Activated CD8-positive, alpha-beta memory T cell treated with anti-CD3 and anti-CD28 coated beads, Interleukin-2, amount 10 ng/mL, durations not matched to agents 7 days and 5 days (primary cell): Measurements from ENCODE around the gene NEDD4. TPM values are rescaled to one million over a fixed set of nuclear protein-coding genes. Genes with fewer than 3 reads are reported as not detected.
A peak's percentile ranks its signal among the peaks of the same experiment; 100 is the strongest.
"Not testable (repeated sequence)": the region's sequence is repeated elsewhere in the genome, so short reads cannot be mapped to it uniquely, and the experiment has no call there.

Experiments
- ATAC-seq: fragments of 150-1000 bp; cut with Tn5 transposase; one replicate; pipeline ENCODE4 v1.10.0; 2021; ENCODE audit warnings: moderate library complexity
- CTCF ChIA-PET: fragments of 350-600 bp; sonication (Branson Sonifier 250); formaldehyde crosslinking; loops from one replicate; lab custom pipeline; 2021; ENCODE audit warnings: antibody characterized with exemption; lab: Charles Lee
- DNase-seq: peaks from one replicate; pipeline ENCODE4 v3.0.0-alpha.2; 2020
- H3K27ac Mint-ChIP-seq: one replicate; pipeline ENCODE4 v1.8.0; 2021; ENCODE audit warnings: mild to moderate bottlenecking, mixed read lengths
- H3K27me3 Mint-ChIP-seq: one replicate; pipeline ENCODE4 v1.8.0; 2021; ENCODE audit warnings: mixed read lengths
- H3K36me3 Mint-ChIP-seq: one replicate; pipeline ENCODE4 v1.8.0; 2021; ENCODE audit warnings: mild to moderate bottlenecking, mixed read lengths
- H3K4me1 Mint-ChIP-seq: one replicate; pipeline ENCODE4 v1.8.0; 2021; ENCODE audit warnings: mixed read lengths
- H3K4me3 Mint-ChIP-seq: one replicate; pipeline ENCODE4 v1.8.0; 2021; ENCODE audit warnings: mild to moderate bottlenecking, moderate library complexity, mixed read lengths
- H3K9me3 Mint-ChIP-seq: one replicate; pipeline ENCODE4 v1.8.0; 2022; ENCODE audit warnings: low read depth, mixed read lengths
- total RNA-seq, 2 experiments: library from RNA; stranded (reverse); gene quantifications; one replicate each; pipeline ENCODE4 v1.2.3, GENCODE V29; 2021

NEDD4 gene
- total RNA-seq, 2 experiments from 2014 or later, result 9.9 to 14.9 TPM

- Mint-ChIP-seq H3K36me3 (no peaks in the 10 kb centered on the region), H3K9me3 (no peaks in the 10 kb centered on the region)
- no peak for ATAC-seq
Measured at GRCh38 chr15:55820043-55820442, 173.4 kb downstream of the NEDD4 start.

GRCh38 chr15:55819397-55820034 lies 173.9 kb downstream of the NEDD4 start:
- H3K36me3 Mint-ChIP-seq, result no peaks in the 10 kb centered on the region
- CTCF ChIA-PET, result no interaction called here
- DNase-seq (no peak), ATAC-seq (no peak)
- no peak overlapping the region for H3K4me3 Mint-ChIP-seq
- H3K27me3 Mint-ChIP-seq, result no peaks in the 10 kb centered on the region
- no peaks in the 10 kb centered on the region for H3K9me3 Mint-ChIP-seq
- H3K4me1 Mint-ChIP-seq, result no peaks in the 10 kb centered on the region
- H3K27ac Mint-ChIP-seq, result no peak overlapping the region

More at GRCh38 chr15:55820043-55820442, 173.4 kb downstream of the NEDD4 start:
- CTCF ChIA-PET, result no interaction called here
- Mint-ChIP-seq H3K4me3 (no peak overlapping the region), H3K27me3 (no peaks in the 10 kb centered on the region), H3K27ac (no peak overlapping the region), H3K4me1 (no peaks in the 10 kb centered on the region)
- DNase-seq, result no peak

DNA sequence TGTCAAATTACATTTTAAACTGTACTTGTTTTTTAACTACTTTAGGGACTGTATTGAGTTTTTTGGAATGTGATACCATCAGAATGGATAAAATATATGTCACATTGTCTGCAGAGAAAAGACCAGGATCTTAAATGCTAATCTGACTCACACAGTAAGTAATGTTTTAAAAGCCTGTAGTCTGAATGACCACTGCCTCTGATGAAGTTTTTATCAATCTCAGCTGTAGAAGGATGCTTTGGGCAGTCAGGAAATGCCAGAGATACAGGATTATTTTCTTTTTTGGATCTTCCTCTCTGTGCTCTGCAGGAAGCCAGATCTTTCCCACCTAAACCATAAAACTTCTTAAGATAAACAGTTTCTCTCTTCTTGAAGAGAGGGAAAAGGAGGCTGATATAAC lies 177.4 kb downstream of the NEDD4 start:
- Mint-ChIP-seq H3K4me3 (no peak overlapping the region), H3K9me3 (no peaks in the 10 kb centered on the region), H3K36me3 (no peaks in the 10 kb centered on the region), H3K4me1 (no peaks in the 10 kb centered on the region), H3K27me3 (no peaks in the 10 kb centered on the region), H3K27ac (no peak overlapping the region)
- ATAC-seq (no peak), DNase-seq (no peak)
- CTCF ChIA-PET, result no interaction called here

DNA sequence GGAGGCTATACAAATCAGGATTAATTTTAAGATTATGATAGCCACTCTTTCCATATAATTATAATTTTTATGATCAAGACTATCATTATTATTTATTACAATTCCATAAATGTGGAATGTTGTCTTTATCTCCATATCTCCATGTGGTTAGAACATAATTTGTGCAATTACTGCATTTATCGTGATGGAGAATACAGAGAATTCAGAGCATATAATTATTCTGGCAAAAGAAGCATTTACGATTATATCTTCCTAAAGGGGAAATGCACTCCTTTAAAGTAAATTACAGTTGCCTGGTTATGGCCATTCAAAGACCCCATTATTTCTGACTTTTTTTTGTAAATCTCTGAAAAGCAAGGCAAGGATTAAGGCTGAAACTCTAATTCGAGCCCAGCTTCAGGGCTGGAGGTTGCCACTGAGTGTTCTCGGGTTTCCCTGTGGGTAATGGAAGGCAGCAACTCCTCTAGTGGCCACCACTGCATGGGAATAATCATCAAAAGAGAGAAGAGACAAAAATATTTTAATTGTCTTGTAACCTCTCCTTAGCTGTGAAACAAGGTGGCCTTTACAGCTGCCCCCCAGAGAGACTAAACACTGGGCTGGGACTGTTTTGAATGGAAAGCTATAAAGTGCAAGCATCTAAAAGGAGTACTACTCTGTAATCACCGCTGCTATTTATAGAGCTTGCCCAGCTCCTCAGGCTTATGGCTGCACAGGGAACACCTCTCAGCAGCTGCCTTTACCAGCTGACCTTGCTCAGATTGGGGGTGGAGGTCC lies 190.6 kb downstream of the NEDD4 start:
- Mint-ChIP-seq H3K4me1 (peaks cover 2% of the 10 kb centered on the region), H3K9me3 (no peaks in the 10 kb centered on the region), H3K27ac (no peak overlapping the region), H3K27me3 (peaks cover 34% of the 10 kb centered on the region), H3K36me3 (no peaks in the 10 kb centered on the region), H3K4me3 (no peak overlapping the region)
- CTCF ChIA-PET, result interaction anchor here (0.7 to 1.3 kb wide), 2 partner anchors 29 to 43 kb away, joined by 3 to 4 read pairs; no protein-coding TSS in a partner anchor
- ATAC-seq (no peak), DNase-seq (no peak)

- no peak for DNase-seq
- CTCF ChIA-PET, result interaction anchor here (2.0 to 2.1 kb wide), 2 partner anchors 46 to 152 kb away, joined by 5 to 9 read pairs; no protein-coding TSS in a partner anchor
- Mint-ChIP-seq H3K27ac (no peak overlapping the region), H3K4me1 (peaks cover 3% of the 10 kb centered on the region), H3K36me3 (no peaks in the 10 kb centered on the region), H3K27me3 (peaks cover 35% of the 10 kb centered on the region), H3K4me3 (no peak overlapping the region), H3K9me3 (no peaks in the 10 kb centered on the region)
- no peak for ATAC-seq
Measured at GRCh38 chr15:55800216-55800615, 193.2 kb downstream of the NEDD4 start.

DNA sequence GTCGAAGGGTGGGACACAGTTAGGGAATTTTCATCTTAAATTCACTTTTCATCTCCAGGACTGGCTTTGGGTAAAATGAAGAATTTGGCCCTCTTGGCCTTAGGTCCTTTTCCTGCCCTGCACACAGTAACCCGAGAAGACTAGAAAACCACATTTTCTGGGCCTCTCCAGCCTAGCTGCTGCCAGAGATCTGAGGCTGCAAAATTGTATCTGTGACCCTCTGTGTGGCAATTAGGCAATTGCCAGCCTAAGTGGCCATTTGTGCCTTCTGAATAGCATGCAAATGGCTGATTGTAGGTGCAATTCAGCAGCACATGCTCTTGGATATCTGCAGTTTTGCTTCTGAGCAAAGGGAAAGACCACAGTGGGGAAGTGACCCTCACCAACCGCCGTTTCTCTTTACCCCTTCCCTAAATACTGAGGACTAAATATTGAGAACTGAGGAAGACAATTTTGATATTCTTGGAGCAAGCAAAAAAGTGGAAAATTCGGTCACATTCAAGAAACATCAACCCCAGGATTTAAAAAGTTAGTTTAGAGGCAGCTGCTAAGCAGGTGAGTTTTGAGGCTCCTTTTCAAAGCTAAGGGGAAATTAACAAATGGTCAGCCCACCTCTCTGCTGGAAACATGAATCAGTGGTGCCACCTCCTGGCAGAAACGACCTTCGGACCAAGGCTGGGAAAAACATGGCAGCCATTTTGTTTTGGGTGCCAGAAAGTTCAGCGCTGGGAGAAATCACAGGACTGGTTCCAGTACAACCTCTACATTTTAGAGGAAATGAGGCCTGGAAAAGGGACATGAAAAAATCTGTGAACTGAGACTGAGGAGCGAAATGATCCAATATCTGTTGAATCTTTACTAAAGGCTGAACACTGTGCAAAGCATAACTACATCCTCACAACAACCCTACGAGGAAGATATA lies 193.9 kb downstream of the NEDD4 start:
- no peaks in the 10 kb centered on the region for H3K9me3 Mint-ChIP-seq
- DNase-seq, result peak; percentile 46
- H3K36me3 Mint-ChIP-seq, result no peaks in the 10 kb centered on the region
- peaks cover 31% of the 10 kb centered on the region for H3K27me3 Mint-ChIP-seq
- no peak overlapping the region for H3K4me3 Mint-ChIP-seq
- ATAC-seq, result no peak
- CTCF ChIA-PET, result interaction anchor here (2.0 kb wide), 1 partner anchor 151 kb away, joined by 9 read pairs; no protein-coding TSS in a partner anchor
- H3K27ac Mint-ChIP-seq, result no peak overlapping the region
- peaks cover 3% of the 10 kb centered on the region for H3K4me1 Mint-ChIP-seq

DNA sequence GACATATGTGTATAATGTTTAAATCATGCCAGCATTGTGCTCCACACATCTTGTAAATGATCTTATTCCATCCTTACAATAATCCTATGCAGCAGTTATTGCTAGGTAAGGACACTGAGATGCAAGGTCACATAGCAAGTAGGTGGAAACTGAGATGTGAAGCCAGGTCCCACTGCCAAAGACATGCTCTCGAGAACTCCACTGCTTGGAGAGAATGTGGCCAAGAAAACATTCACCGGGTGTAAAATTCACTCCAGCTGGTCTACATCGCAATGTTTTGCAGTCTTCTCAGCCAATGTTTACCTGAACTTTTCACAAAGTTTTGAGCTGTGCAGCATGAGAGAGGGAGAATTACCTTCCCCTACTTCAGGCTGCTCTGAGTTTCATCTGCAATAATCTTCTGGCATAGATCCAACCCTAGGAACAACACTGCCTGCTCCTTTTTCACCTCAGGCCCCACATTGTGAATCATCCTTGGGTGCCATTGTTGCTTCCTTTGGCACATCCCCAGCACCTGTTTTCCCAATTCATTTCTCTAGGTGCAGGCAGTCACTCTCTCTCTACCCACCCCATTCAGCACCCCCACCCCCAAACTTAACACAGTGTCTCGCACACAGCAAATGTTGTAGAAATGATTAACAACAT lies 197.0 kb downstream of the NEDD4 start:
- Mint-ChIP-seq H3K36me3 (no peaks in the 10 kb centered on the region), H3K4me1 (peaks cover 3% of the 10 kb centered on the region), H3K4me3 (no peak overlapping the region), H3K9me3 (peaks cover 5% of the 10 kb centered on the region), H3K27ac (no peak overlapping the region), H3K27me3 (peaks cover 27% of the 10 kb centered on the region)
- CTCF ChIA-PET, result no interaction called here
- DNase-seq (no peak), ATAC-seq (no peak)

- Mint-ChIP-seq H3K27me3 (peaks cover 27% of the 10 kb centered on the region), H3K9me3 (peaks cover 5% of the 10 kb centered on the region), H3K36me3 (no peaks in the 10 kb centered on the region), H3K27ac (no peak overlapping the region), H3K4me3 (no peak overlapping the region), H3K4me1 (peaks cover 3% of the 10 kb centered on the region)
- CTCF ChIA-PET, result no interaction called here
- DNase-seq, result no peak
- no peak for ATAC-seq
Measured at GRCh38 chr15:55795031-55795430, 198.4 kb downstream of the NEDD4 start.

GRCh38 chr15:55791551-55792400 lies 201.6 kb downstream of the NEDD4 start:
- Mint-ChIP-seq H3K27me3 (peaks cover 17% of the 10 kb centered on the region), H3K4me3 (no peak overlapping the region), H3K4me1 (no peaks in the 10 kb centered on the region), H3K9me3 (peaks cover 5% of the 10 kb centered on the region), H3K27ac (no peak overlapping the region), H3K36me3 (no peaks in the 10 kb centered on the region)
- DNase-seq, result no peak
- ATAC-seq, result no peak
- CTCF ChIA-PET, result no interaction called here

- Mint-ChIP-seq H3K4me1 (no peaks in the 10 kb centered on the region), H3K9me3 (peaks cover 5% of the 10 kb centered on the region), H3K27ac (no peak overlapping the region), H3K36me3 (no peaks in the 10 kb centered on the region), H3K27me3 (peaks cover 2% of the 10 kb centered on the region), H3K4me3 (no peak overlapping the region)
- DNase-seq (peak; percentile 65), ATAC-seq (no peak)
- CTCF ChIA-PET, result interaction anchor here (0.9 to 1.9 kb wide), 6 partner anchors 8 to 128 kb away, joined by 3 to 7 read pairs (median 4); no protein-coding TSS in a partner anchor
Measured at GRCh38 chr15:55789066-55789660, 204.2 kb downstream of the NEDD4 start.

GRCh38 chr15:55786341-55786740 lies 207.1 kb downstream of the NEDD4 start:
- Mint-ChIP-seq H3K27ac (no peak overlapping the region), H3K4me1 (no peaks in the 10 kb centered on the region)

DNA sequence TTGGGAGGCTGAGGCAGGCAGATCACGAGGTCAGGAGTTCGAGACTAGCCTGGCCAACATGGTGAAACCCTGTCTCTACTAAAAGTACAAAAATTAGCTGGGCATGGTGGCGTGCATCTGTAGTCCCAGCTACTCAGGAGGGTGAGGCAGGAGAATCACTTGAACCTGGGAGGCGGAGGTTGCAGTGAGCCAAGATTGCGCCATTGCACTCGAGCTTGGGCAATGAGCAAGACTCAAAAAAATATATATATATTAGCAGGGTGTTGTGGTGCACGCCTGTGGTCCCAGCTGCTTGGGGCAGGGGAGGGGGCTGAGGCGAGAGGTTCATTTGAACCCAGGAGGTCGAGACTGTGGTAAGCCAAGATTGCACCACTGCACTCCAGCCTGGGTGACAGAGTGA lies 207.8 kb downstream of the NEDD4 start:
- ATAC-seq, H3K9me3 Mint-ChIP-seq, H3K27me3 Mint-ChIP-seq, H3K4me3 Mint-ChIP-seq, CTCF ChIA-PET, H3K27ac Mint-ChIP-seq, H3K36me3 Mint-ChIP-seq, H3K4me1 Mint-ChIP-seq, DNase-seq: not testable (repeated sequence)

More at GRCh38 chr15:55786341-55786740, 207.1 kb downstream of the NEDD4 start:
- CTCF ChIA-PET, result no interaction called here
- H3K9me3 Mint-ChIP-seq, result no peaks in the 10 kb centered on the region
- DNase-seq (no peak), ATAC-seq (no peak)
- H3K36me3 Mint-ChIP-seq, result no peaks in the 10 kb centered on the region
- no peak overlapping the region for H3K4me3 Mint-ChIP-seq
- peaks cover 8% of the 10 kb centered on the region for H3K27me3 Mint-ChIP-seq
